SIG-M5 (cell line): ENCODE measurements around the gene ZNRD2.

Source experiments
- DNase-seq: peaks from one replicate; lab custom pipeline; 2025; lab: John Stamatoyannopoulos, UW

Gene ZNRD2

DNA sequence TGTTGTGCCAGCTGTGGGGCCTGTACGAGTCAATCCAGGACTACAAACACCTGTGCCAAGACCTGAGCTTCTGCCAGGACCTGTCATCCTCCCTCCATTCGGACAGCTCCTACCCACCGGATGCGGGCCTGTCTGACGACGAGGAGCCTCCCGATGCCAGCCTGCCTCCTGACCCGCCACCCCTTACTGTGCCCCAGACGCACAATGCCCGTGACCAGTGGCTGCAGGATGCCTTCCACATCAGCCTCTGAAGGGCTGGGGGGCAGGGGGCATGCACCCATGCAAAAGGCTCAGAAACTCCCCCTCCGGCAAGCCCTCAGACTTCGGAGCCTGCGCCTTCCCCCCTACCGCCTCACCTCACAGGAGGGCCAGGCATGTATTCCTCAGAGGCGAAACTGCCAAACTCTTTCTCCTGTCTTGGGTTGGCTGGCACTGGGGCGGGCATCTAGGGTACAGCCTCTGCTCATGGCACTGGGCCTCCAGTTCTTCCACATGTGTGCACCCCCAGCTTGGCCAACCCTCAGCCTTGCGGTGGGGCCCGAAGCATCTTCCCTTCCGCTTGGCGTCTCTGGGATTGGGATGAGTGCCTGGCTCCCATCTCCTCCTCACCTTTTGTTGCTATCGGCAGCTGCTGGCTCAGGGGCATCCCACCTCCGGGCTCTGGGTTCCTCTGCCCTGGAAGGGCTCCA lies 3.3 kb downstream of the ZNRD2 start:
- no peak for DNase-seq

DNA sequence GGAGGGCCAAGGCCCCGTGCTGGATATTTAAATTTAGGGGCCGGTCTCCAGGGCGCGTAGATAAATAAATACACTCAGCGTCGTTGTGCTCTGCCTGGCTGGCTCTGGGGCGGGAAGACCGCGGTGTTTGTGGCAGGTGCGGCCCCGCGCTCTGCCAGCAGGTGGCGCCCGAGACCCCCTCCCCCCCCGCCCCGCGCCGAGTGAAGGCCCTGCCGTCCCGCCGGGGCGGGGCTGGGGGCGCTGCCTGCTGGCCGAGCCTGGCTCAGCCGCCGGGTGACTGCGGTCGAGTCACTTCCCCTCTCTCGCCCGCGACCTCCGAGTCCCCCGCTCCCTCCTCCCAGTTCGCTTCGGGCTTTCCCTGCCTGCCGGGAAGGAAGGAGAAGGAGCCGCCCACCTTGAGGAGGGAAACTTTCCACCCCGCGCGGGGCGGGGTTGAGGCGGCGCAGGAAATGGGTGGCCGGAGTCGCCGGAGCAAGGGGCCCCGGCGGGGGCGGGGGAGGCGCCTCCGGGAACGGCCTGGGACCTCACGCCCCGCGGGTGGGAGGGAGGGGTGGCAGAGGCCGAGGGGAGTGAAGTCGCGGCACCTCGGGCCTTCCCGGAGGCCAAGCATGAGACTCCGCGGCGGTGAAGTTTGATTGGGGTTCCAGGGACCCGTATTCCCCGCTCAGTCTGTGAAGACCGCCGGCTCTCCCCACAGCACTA lies 4.0 kb downstream of the ZNRD2 start:
- peak; percentile 49 for DNase-seq

DNA sequence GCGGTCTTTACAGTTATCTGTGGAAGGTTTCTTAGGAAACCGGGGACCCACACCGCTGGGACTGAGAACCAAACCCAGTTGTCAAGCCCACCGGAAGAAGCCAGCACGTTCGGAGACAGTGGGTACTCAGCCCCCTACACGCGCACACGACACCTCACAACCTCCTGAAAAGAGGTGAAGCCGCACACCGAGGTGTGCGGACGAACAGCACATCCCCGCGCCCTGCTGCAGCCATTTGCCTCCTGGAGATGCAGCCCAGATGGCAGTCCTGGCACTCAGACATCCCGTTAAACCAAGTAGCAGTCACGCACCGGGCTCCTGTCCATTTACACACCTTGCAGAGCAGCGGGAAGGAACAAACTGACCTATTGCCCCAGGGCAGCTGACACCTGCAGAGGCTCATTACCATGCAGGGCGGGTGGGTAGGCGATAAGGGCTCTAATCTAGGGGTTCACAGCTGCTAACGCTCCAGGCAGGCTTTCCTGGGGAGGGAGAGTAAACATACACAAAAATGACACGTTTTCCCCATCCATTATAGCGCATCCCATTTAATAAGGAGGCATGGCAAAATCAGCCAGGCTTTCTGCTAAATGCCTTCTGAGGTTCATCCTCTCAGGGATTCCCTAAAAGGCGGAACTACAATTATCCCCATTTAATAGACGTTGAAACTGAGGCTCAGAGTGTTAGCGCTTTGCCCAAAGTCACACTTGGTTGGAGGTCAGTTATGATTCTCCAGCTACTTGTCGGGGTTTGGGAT lies 4.7 kb downstream of the ZNRD2 start:
- no peak for DNase-seq

DNA sequence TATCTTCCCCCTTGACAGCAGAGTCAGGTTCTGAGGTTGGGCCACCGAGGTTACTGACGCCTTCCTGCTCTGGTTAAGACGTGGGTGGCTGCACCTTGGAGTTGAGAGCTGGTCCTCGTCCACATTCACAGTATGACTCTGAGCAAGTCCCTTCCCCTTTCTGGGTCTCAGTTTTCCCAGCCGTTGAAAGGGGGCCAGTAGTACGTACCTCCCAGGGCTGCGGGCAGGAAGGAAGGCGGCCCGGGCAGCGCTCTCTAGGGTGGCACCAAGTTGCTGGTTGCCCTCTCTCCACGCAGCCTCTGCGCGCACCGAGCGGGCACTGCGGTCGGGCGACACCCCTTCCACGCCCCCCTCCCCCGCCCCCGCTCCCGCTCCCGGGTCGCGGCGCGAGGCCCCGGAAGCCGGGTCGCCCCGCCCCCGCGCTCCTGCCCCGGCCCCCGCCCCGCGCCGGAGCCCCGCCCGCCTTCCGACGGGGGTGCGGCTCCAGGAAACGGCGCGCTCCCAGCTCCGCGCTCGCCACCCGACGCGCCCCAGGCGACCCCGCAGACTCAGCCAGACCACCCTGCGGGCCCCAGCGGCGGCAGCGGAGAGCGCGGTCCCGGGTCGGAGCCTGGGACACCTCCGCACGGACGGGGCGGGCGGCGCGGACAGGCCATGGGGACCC lies 5.4 kb downstream of the ZNRD2 start, which contains the start of gene EHBP1L1:
Gene EHBP1L1 (plus strand): TSS at position 486 of the 664 bp plus-strand sequence. CDS start 250 bp downstream, outside the sequence.
- DNase-seq: peak; percentile 22

DNA sequence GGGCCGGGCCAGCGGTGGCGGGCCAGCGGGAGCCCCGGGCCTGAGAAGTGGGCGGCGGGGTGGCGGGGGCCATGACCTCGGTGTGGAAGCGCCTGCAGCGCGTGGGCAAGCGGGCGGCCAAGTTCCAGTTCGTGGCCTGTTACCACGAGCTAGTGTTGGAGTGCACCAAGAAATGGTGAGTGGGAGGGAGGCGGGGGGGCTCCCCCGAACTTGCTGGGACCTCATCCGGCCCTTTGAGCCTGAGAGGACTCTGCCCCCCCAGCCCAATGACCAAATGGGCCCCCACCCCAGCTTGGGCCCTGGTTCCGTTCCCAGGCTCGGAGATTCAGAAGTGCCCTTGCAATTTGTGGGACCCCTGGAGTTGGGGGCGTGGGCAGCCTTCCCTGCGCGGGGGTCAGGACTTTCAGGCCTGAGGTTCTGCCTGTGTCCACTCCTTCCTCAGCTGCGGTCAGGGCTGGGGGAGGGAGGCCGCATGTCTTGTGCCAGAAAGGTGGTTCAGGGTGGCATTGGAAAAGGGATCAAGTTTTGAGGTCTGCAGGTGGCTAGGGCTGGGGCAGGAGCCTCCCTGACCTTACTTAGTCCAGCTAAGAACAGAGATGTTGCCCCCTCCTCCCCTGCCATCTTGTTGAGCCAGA lies 6.1 kb downstream of the ZNRD2 start:
- DNase-seq: no peak

DNA sequence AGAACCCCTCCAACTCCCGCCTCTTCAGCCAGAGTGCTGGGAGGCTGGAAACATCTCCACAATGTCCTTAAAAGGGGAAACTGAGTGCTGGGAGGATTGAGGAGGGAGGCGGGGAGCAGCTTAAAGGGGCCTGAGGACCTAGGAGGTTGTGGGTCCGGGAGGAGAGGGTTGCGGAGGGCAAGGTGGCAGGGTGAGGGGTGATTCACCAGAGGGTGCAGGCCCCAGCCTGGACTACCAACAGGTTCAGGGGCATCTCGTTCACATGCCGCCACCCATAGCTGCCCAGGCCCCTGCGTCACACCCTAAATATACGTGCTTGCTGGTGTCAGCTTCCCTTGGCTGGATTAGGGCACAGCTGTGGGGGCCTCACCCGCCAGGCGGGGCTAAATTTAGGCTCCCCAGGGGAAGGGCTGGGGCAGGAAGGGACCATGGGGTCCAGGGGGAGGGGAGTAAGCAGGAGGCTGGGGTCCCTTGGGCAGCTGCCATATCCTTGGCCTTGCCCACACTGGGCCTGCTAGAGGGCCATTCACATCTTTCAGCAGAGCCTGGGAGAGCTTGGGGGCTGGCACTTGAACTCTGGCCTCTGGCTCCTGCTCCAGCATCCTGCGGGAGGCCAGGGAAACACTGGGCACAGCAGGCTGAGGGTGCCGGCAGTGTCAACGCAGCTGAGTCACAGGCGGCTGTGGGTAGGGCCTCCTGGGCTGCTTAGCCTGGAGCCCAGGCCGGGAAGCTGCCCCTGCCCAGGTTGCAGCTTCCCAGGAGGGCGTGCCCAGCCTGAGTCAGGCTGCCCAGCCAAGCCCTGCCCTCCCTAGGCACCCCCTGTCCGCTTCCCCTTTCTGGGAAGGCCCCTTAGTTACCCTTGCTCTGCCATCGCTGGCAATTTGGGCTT lies 6.8 kb downstream of the ZNRD2 start:
- DNase-seq: peak; percentile 9

DNA sequence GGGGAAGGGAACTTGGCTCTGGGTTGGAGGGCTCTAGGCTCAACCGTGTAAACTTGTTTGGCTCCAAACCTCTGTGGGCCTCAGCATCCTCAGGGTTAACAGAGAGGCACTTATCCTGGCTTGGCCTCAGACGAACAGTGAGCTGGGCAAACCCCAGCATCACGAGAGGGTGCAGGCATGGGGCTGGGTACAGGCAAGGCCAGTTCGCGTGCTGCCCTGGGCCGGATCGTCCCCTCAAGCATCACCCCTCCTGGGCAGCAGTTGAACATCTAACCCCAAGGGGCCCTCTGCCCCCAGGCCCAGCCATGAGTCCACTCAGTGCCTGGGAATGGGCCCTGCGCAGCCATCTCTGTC lies 7.5 kb downstream of the ZNRD2 start:
- DNase-seq: no peak

DNA sequence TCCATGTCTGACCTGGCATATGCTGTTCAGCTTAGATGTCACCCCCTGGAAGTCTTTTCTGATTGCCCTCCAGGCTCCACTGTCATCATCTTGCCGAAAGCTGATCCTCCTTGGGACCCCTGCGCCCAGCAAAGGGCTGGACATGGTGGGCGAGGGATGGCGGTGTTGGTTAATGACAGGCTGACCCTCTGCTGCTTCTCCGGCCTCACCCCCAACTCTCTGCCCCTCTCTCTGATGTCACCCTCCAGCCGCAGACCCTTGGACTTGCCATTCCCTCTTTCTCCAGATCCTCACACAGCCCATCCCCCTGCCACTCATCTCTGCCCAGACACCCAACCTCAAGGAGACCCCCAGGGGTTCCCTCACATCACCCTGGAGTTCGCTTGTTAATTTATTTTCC lies 7.9 kb downstream of the ZNRD2 start:
- no peak for DNase-seq

DNA sequence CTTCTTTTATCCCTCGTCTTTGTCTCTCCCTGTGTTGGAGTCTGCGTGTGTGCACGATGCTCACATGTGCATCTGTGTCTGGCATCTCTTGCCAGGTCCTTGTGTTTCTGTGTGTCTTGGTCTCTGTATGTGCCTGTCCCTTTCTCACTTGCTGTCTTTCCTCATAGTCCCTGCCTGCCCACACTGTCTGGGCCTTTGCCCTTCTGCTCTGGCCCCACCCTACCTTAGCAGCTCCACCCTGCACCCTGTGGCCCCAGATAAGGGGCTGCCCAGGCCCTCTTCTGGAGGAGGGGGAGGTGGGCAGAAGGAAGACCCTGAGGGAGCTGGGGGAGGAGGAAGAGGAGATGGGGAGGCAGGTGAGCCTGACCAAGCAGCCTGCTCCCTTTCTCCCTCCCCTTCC lies 8.4 kb downstream of the ZNRD2 start:
- DNase-seq: no peak

DNA sequence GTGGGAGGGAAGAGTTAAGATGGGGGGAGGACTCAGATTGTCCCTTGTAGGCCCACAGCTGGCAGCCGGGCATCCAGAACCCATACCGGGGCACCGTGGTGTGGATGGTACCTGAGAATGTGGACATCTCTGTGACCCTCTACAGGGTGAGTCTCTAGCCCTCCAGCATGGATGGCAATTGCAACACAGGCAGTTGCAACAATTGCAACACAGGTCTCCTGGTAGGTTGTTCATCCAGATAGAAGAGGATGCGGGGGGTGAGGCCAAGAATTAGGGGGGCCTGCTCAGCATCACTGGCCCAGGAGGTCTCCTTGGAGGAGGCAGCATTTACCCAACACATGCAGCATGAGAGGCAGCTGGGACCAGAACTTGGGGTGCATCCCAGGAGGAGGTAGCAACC lies 9.0 kb downstream of the ZNRD2 start:
- no peak for DNase-seq

DNA sequence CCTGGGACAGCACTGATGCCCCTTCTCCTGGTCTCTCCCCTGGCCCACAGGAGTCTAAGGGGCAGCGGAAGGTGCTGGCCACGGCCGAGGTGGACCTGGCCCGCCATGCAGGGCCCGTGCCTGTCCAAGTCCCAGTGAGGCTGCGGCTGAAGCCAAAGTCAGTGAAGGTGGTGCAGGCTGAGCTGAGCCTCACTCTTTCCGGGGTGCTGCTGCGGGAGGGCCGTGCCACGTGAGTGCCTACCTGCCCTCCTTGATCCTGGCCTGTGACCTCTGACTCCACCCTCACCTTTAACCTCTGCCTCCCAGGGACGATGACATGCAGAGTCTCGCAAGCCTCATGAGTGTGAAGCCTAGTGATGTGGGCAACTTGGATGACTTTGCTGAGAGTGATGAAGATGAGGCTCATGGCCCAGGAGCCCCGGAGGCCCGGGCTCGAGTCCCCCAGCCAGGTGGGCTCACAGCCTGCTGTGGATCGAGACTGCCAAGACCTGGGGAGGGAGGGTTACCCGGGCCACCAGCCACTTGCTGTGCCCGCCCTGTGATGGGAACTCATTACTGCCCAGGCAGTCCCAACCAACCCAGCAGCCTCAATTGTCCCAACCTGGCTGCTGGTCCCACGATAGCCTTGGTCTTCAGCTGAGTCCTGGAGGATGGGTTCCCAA lies 9.9 kb downstream of the ZNRD2 start:
- DNase-seq: no peak

DNA sequence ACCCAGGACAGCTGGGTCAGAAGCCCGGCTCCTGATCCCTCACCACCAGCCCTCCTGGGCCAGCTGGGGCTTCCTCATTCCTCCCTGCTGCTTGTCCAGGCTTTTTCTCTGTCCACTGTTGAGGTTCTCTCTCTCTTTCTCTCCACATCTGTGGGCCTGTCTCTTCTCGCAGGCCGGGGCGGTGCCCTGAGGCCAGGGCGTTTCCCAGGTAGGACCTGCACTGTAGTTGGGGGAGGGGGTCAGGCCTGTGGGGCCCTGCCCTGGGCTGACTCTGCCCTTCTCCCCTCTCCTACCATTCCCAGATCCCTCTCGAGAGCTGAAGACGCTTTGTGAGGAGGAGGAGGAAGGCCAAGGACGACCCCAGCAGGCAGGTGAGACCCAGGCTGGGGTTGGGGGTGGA lies 10.5 kb downstream of the ZNRD2 start:
- DNase-seq: no peak

DNA sequence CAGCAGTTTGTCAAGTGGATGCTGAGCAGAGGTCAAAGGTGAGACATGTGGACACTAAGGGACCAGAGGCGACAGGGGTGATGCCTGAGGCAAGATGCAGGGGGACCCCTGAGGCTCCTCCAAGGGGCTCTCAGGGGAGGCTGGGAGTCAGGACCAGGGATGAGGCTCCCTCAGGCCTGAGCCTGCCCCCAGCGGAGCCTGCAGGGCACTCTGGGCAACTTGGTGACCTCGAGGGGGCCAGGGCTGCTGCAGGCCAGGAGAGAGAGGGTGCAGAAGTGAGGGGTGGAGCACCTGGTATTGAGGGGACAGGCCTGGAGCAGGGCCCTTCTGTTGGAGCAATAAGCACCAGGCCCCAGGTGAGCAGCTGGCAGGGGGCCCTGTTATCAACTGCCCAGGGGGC lies 11.7 kb downstream of the ZNRD2 start:
- no peak for DNase-seq

DNA sequence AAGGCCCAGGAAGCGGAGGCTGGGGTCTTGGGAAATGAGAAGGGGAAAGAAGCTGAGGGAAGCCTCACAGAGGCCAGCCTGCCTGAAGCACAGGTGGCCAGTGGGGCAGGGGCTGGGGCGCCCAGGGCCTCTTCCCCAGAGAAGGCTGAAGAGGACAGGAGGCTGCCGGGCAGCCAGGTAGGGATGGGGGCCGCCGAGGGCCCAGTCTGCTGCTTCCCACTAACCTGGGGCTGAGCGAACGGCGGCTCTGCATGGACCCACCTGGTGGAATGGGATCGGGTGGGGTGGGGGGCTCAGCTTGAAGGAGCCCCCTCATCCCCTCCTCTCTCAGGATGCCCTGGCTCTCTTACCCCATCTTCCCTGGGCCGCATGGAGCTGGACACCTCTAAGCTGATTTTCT lies 13.3 kb downstream of the ZNRD2 start:
- DNase-seq: no peak

DNA sequence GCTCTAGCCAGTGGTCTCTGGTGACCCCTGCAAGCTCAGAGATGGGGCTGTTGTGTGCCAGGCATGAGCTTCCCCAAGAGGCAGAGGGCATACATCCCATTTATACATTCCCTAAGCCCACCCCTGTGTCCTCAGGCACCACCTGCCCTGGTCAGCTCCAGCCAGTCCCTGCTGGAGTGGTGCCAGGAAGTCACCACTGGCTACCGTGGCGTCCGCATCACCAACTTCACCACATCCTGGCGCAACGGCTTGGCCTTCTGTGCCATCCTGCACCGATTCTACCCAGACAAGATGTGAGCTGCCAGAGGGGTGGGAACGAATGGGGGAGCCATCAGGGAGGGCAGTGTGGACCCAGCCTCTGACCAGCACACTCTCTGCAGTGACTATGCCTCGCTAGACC lies 13.8 kb downstream of the ZNRD2 start:
- no peak for DNase-seq

DNA sequence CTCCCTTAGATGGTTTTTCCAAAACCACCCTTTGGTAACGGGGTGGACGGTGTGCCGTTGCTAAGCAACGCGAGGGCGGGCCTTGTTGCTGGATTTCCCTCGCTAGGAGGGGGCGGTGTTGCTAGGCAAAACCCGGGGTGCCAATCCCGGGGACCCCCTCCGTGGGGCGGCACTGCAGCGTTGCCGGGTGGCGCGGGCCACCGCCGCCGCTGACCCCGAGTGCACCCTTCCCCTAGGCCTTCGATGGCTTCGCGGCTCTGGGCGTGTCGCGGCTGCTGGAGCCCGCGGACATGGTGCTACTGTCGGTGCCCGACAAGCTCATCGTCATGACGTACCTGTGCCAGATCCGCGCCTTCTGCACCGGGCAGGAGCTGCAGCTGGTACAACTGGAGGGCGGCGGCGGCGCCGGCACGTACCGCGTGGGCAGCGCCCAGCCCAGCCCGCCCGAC lies 14.5 kb downstream of the ZNRD2 start:
- no peak for DNase-seq

DNA sequence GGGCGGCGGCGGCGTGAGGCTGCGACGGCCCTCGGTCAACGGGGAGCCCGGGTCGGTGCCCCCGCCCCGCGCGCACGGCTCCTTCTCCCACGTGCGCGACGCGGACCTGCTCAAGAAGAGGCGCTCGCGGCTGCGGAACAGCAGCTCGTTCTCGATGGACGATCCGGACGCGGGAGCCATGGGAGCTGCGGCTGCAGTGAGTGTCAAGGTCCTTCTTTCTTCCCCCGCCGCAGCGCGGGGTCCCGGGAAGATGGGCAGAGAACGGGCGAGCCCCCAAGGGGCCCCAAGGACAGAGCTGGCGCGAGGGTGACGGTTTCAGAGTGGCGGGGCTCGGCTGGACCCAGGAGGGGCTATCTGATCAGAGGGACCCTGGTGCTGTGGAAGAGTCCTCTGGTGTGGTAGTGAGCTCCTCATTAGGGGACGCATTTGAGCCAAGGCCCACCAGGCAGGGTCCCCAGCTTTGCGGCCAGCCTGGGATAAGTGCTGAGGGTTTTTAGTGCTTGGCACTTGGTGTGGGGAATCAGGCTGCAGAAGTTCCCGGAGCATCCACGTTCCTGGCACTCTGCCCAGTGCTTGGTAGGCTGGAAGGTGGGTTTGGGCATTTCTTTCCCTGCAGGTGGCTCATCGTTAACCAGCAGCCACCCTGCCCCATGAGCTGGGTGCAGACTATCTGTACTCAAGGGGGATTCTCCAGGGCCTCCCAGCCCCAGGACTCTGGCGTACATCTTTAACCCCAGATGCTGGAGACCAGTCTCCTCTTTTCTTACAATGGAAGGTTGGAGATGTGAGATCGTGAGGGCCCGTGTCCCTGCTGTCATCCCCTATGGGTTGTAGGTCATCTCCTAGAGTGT lies 15.3 kb downstream of the ZNRD2 start:
- DNase-seq: no peak

DNA sequence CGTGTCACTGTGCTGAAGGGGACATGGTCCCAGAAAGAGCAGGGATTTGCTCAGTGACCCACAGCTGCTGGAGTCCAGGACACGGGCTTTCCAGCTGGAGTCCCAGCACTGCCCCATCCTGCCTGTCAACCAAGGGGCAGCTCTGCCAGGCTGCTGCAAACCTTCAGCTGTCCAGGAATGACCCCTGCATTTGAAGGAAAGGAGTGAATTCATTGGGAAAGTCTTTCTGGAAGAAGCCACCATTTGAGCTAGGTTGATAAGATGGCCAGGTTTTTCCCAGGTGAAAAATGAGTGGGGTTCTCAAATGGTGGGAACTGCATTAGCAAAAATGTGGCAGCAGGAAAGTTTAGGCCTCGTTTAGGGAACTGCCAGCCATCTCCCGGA lies 16.0 kb downstream of the ZNRD2 start:
- no peak for DNase-seq

DNA sequence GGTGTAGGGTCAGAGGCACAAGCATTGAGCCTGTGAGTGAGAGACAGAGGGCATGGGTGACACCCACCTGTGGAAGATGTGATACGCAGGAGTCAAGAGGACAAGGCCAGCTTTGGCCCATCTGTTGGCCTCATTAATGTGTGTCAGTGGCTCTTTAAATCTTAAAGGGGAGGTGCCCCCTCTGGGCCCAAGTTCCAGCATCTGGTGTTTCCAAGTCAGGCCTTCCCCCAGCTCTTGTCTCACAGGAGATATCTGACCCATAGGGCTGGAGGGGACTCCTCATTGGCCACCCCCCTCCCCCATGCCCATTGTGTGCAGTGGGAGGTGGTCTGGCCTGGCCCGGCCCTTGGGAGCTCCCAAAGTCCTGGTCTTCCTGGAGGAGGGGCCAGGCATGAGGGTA lies 16.4 kb downstream of the ZNRD2 start:
- no peak for DNase-seq
